DND-41 (cell line): ENCODE data around the gene KMT2B.

ENCODE experiments used
- ATAC-seq: fragments of 200-7000 bp; cut with Tn5 transposase; 3 replicates; pipeline ENCODE4 v1.9.1; 2021; ENCODE audit warnings: low read depth; ENCODE audit not compliant: insufficient read depth
- DNase-seq: peaks from one replicate; pipeline ENCODE4 v3.0.0-alpha.2; 2020
- H2AFZ ChIP-seq: 2 replicates; pipeline ENCODE4 v1.6.0; 2012; ENCODE audit warnings: low read depth, low read length
- H3K27ac ChIP-seq: 2 replicates; pipeline ENCODE4 v1.5.1; 2012; ENCODE audit warnings: low read length, inconsistent platforms
- H3K27me3 ChIP-seq: fragments of 200-600 bp; sonication (generic); 2 replicates; pipeline ENCODE4 v1.6.0; 2012; ENCODE audit warnings: low read length, mild to moderate bottlenecking, inconsistent platforms; ENCODE audit not compliant: insufficient read depth, poor library complexity
- H3K36me3 ChIP-seq: 2 replicates; pipeline ENCODE4 v1.5.1; 2012; ENCODE audit warnings: low read length, inconsistent platforms; ENCODE audit not compliant: insufficient read depth
- H3K4me1 ChIP-seq: 2 replicates; pipeline ENCODE4 v1.5.1; 2012; ENCODE audit warnings: mild to moderate bottlenecking, low read length; ENCODE audit not compliant: insufficient read depth
- H3K4me2 ChIP-seq: 2 replicates; pipeline ENCODE4 v1.6.0; 2012; ENCODE audit warnings: mild to moderate bottlenecking, moderate library complexity, low read length, inconsistent platforms; ENCODE audit not compliant: insufficient read depth
- H3K4me3 ChIP-seq, 2 experiments: fragments of 200-600 bp in 1 of 2; shearing (Covaris generic) in 1 of 2; 2 replicates each; pipeline ENCODE4 v1.5.1; 2012 to 2016; ENCODE audit warnings: inconsistent platforms in 2 of 2, low read length in 2 of 2, mild to moderate bottlenecking in 2 of 2, low read depth in 1 of 2, moderate library complexity in 1 of 2
- H3K79me2 ChIP-seq: 2 replicates; pipeline ENCODE4 v1.6.0; 2012; ENCODE audit warnings: low read length, inconsistent platforms; ENCODE audit not compliant: insufficient read depth
- H3K9ac ChIP-seq: 2 replicates; pipeline ENCODE4 v1.6.0; 2012; ENCODE audit warnings: low read depth, mild to moderate bottlenecking, inconsistent platforms, low read length, moderate library complexity
- H3K9me3 ChIP-seq: 2 replicates; pipeline ENCODE4 v1.5.1; 2012; ENCODE audit warnings: low read length, moderate library complexity, mild to moderate bottlenecking, inconsistent platforms; ENCODE audit not compliant: insufficient read depth, severe bottlenecking
- H4K20me1 ChIP-seq: 2 replicates; pipeline ENCODE4 v1.6.0; 2012; ENCODE audit warnings: low read length; ENCODE audit not compliant: insufficient read depth
- CTCF ChIP-seq: IDR thresholded peaks from 2 replicates; pipeline ENCODE4 v1.5.1; 2012; ENCODE audit warnings: borderline replicate concordance, low read length, moderate library complexity, mild to moderate bottlenecking; ENCODE audit not compliant: poor library complexity, severe bottlenecking; ENCODE audit errors: extremely low read depth
- EZH2 ChIP-seq: IDR thresholded peaks from 3 replicates; pipeline ENCODE4 v1.6.1; 2012; ENCODE audit warnings: borderline replicate concordance, low read depth, mild to moderate bottlenecking, moderate library complexity, low read length, inconsistent platforms; ENCODE audit not compliant: severe bottlenecking

Gene KMT2B

GRCh38 chr19:35731779-35732405 lies 14.1 kb downstream of the KMT2B start:
- Histone ChIP-seq H3K4me2 (no peak overlapping the region), H3K9me3 (no peaks in the 10 kb centered on the region), H3K79me2 (no peaks in the 10 kb centered on the region), H3K9ac (no peak overlapping the region), H3K36me3 (peaks cover 99% of the 10 kb centered on the region), H3K27me3 (no peaks in the 10 kb centered on the region), H3K4me3 (no peak overlapping the region), H4K20me1 (peaks cover 48% of the 10 kb centered on the region), H3K4me1 (no peaks in the 10 kb centered on the region), H3K27ac (no peak overlapping the region), H2AFZ (no peak overlapping the region)
- ATAC-seq = no peak
- TF ChIP-seq EZH2 (no peak), CTCF (no peak)
- DNase-seq = no peak

GRCh38 chr19:35732540-35733179 lies 14.9 kb downstream of the KMT2B start:
- Histone ChIP-seq H3K9ac (no peak overlapping the region), H3K4me2 (no peak overlapping the region), H3K36me3 (peaks cover 95% of the 10 kb centered on the region), H3K4me1 (no peaks in the 10 kb centered on the region), H3K27ac (no peak overlapping the region), H4K20me1 (peaks cover 44% of the 10 kb centered on the region), H3K9me3 (no peaks in the 10 kb centered on the region), H3K4me3 (no peak overlapping the region), H3K79me2 (no peaks in the 10 kb centered on the region), H2AFZ (no peak overlapping the region), H3K27me3 (no peaks in the 10 kb centered on the region)
- no peak for TF ChIP-seq EZH2
- TF ChIP-seq CTCF = no peak
- ATAC-seq (no peak), DNase-seq (no peak)

- Histone ChIP-seq H3K27me3 (no peaks in the 10 kb centered on the region), H3K79me2 (no peaks in the 10 kb centered on the region), H4K20me1 (peaks cover 41% of the 10 kb centered on the region), H3K9ac (no peak overlapping the region), H3K36me3 (peaks cover 95% of the 10 kb centered on the region), H2AFZ (no peak overlapping the region), H3K4me1 (no peaks in the 10 kb centered on the region), H3K27ac (no peak overlapping the region), H3K9me3 (no peaks in the 10 kb centered on the region), H3K4me2 (no peak overlapping the region), H3K4me3 (no peak overlapping the region)
- ATAC-seq (no peak), DNase-seq (no peak)
- TF ChIP-seq CTCF (no peak), EZH2 (no peak)
Observed at GRCh38 chr19:35733180-35734125, 15.7 kb downstream of the KMT2B start.
